Breast epithelium (tissue), 4 donors: ENCODE measurements around the gene STOX2. TPM values are rescaled to one million over a fixed set of nuclear protein-coding genes. Genes with fewer than 3 reads are reported as not detected.
A peak's percentile ranks its signal among the peaks of the same experiment; 100 is the strongest.

ENCODE experiments used
- DNase-seq, 2 donors: peaks; one replicate each; pipeline ENCODE4 v3.0.0-alpha.2; 2019; ENCODE audit warnings: low spot score in 2 of 2
- H3K27ac ChIP-seq, 2 donors: fragments of 200-600 bp; sonication (generic) in 1 of 2; one replicate each; pipeline ENCODE4 v1.5.1; 2016 to 2019; ENCODE audit warnings: mild to moderate bottlenecking in 1 of 2
- H3K27me3 ChIP-seq, 2 donors: fragments of 200-600 bp; sonication (generic) in 1 of 2; one replicate each; pipeline versions ENCODE4 v1.5.1 to v1.6.0; 2017 to 2019; ENCODE audit warnings: control low read depth in 1 of 2, mild to moderate bottlenecking in 1 of 2
- H3K36me3 ChIP-seq: fragments of 200-600 bp; one replicate; pipeline ENCODE4 v1.5.1; 2019
- H3K4me1 ChIP-seq, 2 donors: fragments of 200-600 bp; sonication (generic); one replicate each; pipeline ENCODE4 v1.5.1; 2016 to 2019; ENCODE audit warnings: control low read depth in 1 of 2
- H3K4me3 ChIP-seq, 3 donors: fragments of 200-600 bp; sonication (generic); 1 replicate in 2 of 3; 2 replicates in 1 of 3; pipeline ENCODE4 v1.5.1; 2016 to 2019; ENCODE audit warnings: mild to moderate bottlenecking in 3 of 3, moderate library complexity in 2 of 3
- H3K9me3 ChIP-seq, 2 donors: fragments of 200-600 bp; sonication (generic) in 1 of 2; one replicate each; pipeline ENCODE4 v1.5.1; 2016 to 2019; ENCODE audit warnings: control low read depth in 1 of 2
- POLR2A ChIP-seq: fragments of 450-650 bp; IDR thresholded peaks from one replicate; pipeline ENCODE4 v1.6.1; 2016; ENCODE audit warnings: antibody characterized with exemption, mild to moderate bottlenecking, moderate library complexity
- POLR2AphosphoS5 ChIP-seq, 3 donors: sonication (generic); formaldehyde crosslinking; IDR thresholded peaks; one replicate each; pipeline ENCODE4 v1.6.1; 2017; ENCODE audit warnings: antibody characterized with exemption in 3 of 3
- intact Hi-C: fragments of 100-400 bp; cut with DNase I; formaldehyde crosslinking; loops from one replicate; pipeline ENCODE4 v1.15.1; 2023; ENCODE audit warnings: low total_unique reads
- total RNA-seq, 3 donors: library from RNA; depleted of rRNA; stranded (reverse); fragments of >200 nt; gene quantifications; one replicate each; pipeline ENCODE4 v1.1.0, GENCODE V29; 2016
- TF ChIP-seq, protein P1 (sequence below), 3 donors: fragments of 450-650 bp; IDR thresholded peaks; one replicate each; pipeline ENCODE4 v1.5.1; 2016 to 2017; ENCODE audit warnings: antibody characterized with exemption in 3 of 3, mild to moderate bottlenecking in 3 of 3, moderate library complexity in 3 of 3

Gene STOX2
- total RNA-seq, 3 donors from 2014 or later, result 7.9 to 11.2 (median 10.7) TPM

GRCh38 chr4:183959319-183960045, 54.4 kb downstream of the STOX2 start:
- no peaks in the 10 kb centered on the region for H3K9me3 ChIP-seq
- no peaks in the 10 kb centered on the region for H3K36me3 ChIP-seq
- no peak for DNase-seq
- H3K27ac ChIP-seq, result peak overlapping the region in 1 of 2 donors; percentile 19
- TF ChIP-seq, protein P1, sequence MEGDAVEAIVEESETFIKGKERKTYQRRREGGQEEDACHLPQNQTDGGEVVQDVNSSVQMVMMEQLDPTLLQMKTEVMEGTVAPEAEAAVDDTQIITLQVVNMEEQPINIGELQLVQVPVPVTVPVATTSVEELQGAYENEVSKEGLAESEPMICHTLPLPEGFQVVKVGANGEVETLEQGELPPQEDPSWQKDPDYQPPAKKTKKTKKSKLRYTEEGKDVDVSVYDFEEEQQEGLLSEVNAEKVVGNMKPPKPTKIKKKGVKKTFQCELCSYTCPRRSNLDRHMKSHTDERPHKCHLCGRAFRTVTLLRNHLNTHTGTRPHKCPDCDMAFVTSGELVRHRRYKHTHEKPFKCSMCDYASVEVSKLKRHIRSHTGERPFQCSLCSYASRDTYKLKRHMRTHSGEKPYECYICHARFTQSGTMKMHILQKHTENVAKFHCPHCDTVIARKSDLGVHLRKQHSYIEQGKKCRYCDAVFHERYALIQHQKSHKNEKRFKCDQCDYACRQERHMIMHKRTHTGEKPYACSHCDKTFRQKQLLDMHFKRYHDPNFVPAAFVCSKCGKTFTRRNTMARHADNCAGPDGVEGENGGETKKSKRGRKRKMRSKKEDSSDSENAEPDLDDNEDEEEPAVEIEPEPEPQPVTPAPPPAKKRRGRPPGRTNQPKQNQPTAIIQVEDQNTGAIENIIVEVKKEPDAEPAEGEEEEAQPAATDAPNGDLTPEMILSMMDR (IDR thresholded peaks at IDR 0.05), result no peak
- TF ChIP-seq POLR2AphosphoS5 (IDR thresholded peaks at IDR 0.05), result no peak
- no peak for TF ChIP-seq POLR2A
- no peaks in the 10 kb centered on the region for H3K27me3 ChIP-seq
- H3K4me1 ChIP-seq, result no peaks in the 10 kb centered on the region
- H3K4me3 ChIP-seq, result peak overlapping the region; percentile 13 to 48 (median 31)
- intact Hi-C loops, result no loop called here

- H3K27me3 ChIP-seq, result no peaks in the 10 kb centered on the region
- DNase-seq, result peak in 1 of 2 donors; percentile 63
These were observed 54.9 kb downstream of the STOX2 start for GRCh38 chr4:183960046-183960420.

GRCh38 chr4:183960962-183961541, 55.9 kb downstream of the STOX2 start:
- H3K9me3 ChIP-seq, result no peaks in the 10 kb centered on the region
- H3K27ac ChIP-seq, result no peak overlapping the region
- H3K4me1 ChIP-seq, result no peaks in the 10 kb centered on the region
- H3K4me3 ChIP-seq, result no peak overlapping the region
- intact Hi-C loops, result no loop called here
- no peaks in the 10 kb centered on the region for H3K36me3 ChIP-seq
- H3K27me3 ChIP-seq, result no peaks in the 10 kb centered on the region
- DNase-seq, result no peak
- no peak for TF ChIP-seq POLR2A
- TF ChIP-seq, protein P1 (IDR thresholded peaks at IDR 0.05), result no peak
- no peak for TF ChIP-seq POLR2AphosphoS5 (IDR thresholded peaks at IDR 0.05)

More at GRCh38 chr4:183960046-183960420, 54.9 kb downstream of the STOX2 start:
- Histone ChIP-seq H3K9me3 (no peaks in the 10 kb centered on the region), H3K27ac (peak overlapping the region in 1 of 2 donors; percentile 40), H3K4me1 (no peaks in the 10 kb centered on the region), H3K36me3 (no peaks in the 10 kb centered on the region), H3K4me3 (peak overlapping the region; percentile 13 to 48 (median 31))
- TF ChIP-seq POLR2AphosphoS5 (IDR thresholded peaks at IDR 0.05), result peak in 1 of 3 donors; percentile 19
- TF ChIP-seq POLR2A, result no peak
- intact Hi-C loops, result no loop called here

GRCh38 chr4:183961795-183962194, 56.7 kb downstream of the STOX2 start:
- intact Hi-C loops, result no loop called here
- H3K9me3 ChIP-seq, result no peaks in the 10 kb centered on the region
- TF ChIP-seq POLR2AphosphoS5 (IDR thresholded peaks at IDR 0.05), result no peak
- TF ChIP-seq POLR2A, result no peak
- TF ChIP-seq, protein P1 (IDR thresholded peaks at IDR 0.05), result no peak
- H3K27ac ChIP-seq, result no peak overlapping the region
- no peaks in the 10 kb centered on the region for H3K27me3 ChIP-seq
- H3K4me1 ChIP-seq, result no peaks in the 10 kb centered on the region
- H3K4me3 ChIP-seq, result no peak overlapping the region
- DNase-seq, result no peak
- H3K36me3 ChIP-seq, result no peaks in the 10 kb centered on the region

DNA sequence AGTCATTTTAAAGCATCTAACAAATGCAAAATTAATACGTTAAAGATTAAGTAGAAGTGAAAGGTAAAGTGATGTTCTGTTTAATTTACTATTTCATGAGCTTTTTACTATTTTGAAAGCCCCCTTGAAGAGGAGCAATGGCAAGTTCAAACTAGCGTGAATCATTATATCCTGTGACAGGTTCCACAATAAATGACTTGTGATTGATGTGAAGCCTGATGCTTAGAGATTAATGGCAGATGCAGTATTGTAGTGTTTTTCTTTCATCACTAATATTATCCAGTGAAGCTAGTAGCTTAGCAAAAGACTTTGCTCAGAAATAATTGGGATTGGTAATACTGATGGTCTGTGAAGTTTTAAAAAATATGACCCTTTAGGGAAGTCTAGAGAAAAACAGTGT, 57.3 kb downstream of the STOX2 start:
- Histone ChIP-seq H3K4me1 (no peaks in the 10 kb centered on the region), H3K27me3 (no peaks in the 10 kb centered on the region), H3K9me3 (no peaks in the 10 kb centered on the region), H3K4me3 (no peak overlapping the region), H3K27ac (no peak overlapping the region), H3K36me3 (no peaks in the 10 kb centered on the region)
- TF ChIP-seq POLR2AphosphoS5 (IDR thresholded peaks at IDR 0.05), result no peak
- TF ChIP-seq POLR2A, result no peak
- TF ChIP-seq, protein P1 (IDR thresholded peaks at IDR 0.05), result no peak
- DNase-seq, result no peak
- intact Hi-C loops, result no loop called here
